Measurements from ENCODE around the gene SLC25A31.

The SLC25A31 gene

GRCh38 chr4:127777487-127777886 is 47.3 kb downstream of the SLC25A31 start:
- DNase-seq (ENCODE audit: low read depth in 2 of 2), result no peak

- no peak for DNase-seq (ENCODE audit: low read depth in 2 of 2)
Observed at GRCh38 chr4:127778102-127778501, 47.9 kb downstream of the SLC25A31 start.

GRCh38 chr4:127780598-127780997 is 50.4 kb downstream of the SLC25A31 start:
- DNase-seq (ENCODE audit: low read depth in 2 of 2), result no peak

GRCh38 chr4:127781300-127782024 is 51.3 kb downstream of the SLC25A31 start:
- no peak for DNase-seq (ENCODE audit: low read depth in 2 of 2)

- DNase-seq (ENCODE audit: low read depth in 2 of 2), result peak; percentile 48 to 50
Observed at GRCh38 chr4:127782025-127782274, 51.8 kb downstream of the SLC25A31 start.

- DNase-seq (ENCODE audit: low read depth in 2 of 2), result peak in 1 of 2 donors; percentile 23
Observed at GRCh38 chr4:127782275-127783025, 52.2 kb downstream of the SLC25A31 start, which contains the start of gene HSPA4L. Gene HSPA4L (plus strand): TSS chr4:127782322. CDS start chr4:127782551, 229 bp downstream.

- peak in 1 of 2 donors; percentile 24 for DNase-seq (ENCODE audit: low read depth in 2 of 2)
Observed at GRCh38 chr4:127783026-127783769, 53.0 kb downstream of the SLC25A31 start.

GRCh38 chr4:127783955-127784770 is 54.0 kb downstream of the SLC25A31 start:
- no peak for DNase-seq (ENCODE audit: low read depth in 2 of 2)

GRCh38 chr4:127788517-127788916 is 58.3 kb downstream of the SLC25A31 start:
- DNase-seq (ENCODE audit: low read depth in 2 of 2), result no peak

GRCh38 chr4:127791391-127791790 is 61.2 kb downstream of the SLC25A31 start:
- no peak for DNase-seq (ENCODE audit: low read depth in 2 of 2)

- no peak for DNase-seq (ENCODE audit: low read depth in 2 of 2)
Observed at GRCh38 chr4:127793528-127793927, 63.3 kb downstream of the SLC25A31 start.

GRCh38 chr4:127799711-127800110 is 69.5 kb downstream of the SLC25A31 start:
- DNase-seq (ENCODE audit: low read depth in 2 of 2), result no peak

GRCh38 chr4:127809173-127809800 is 79.1 kb downstream of the SLC25A31 start:
- no peak for DNase-seq (ENCODE audit: low read depth in 2 of 2)

- no peak for DNase-seq (ENCODE audit: low read depth in 2 of 2)
Observed at GRCh38 chr4:127810551-127810950, 80.4 kb downstream of the SLC25A31 start.

GRCh38 chr4:127822430-127822829 is 92.2 kb downstream of the SLC25A31 start:
- DNase-seq (ENCODE audit: low read depth in 2 of 2), result no peak

All from stimulated activated CD8-positive, alpha-beta memory T cell treated with anti-CD3 and anti-CD28 coated beads, Interleukin-15, amount 100 ng/mL, for 48 hours (primary cell).